GM12874 (cell line): ENCODE measurements around the gene ZNF41.
A peak's percentile ranks its signal among the peaks of the same experiment; 100 is the strongest.

Experiments used
- CTCF ChIP-seq: IDR thresholded peaks from 2 replicates; pipeline ENCODE4 v1.5.1; 2011; ENCODE audit warnings: low read depth, mild to moderate bottlenecking, control low read depth, low read length, moderate library complexity; ENCODE audit not compliant: insufficient read depth

The ZNF41 gene

GRCh38 chrX:47482512-47483305 lies at the start of gene ZNF41:
Gene ZNF41 (minus strand): TSS chrX:47483222. CDS start chrX:47467481, 15,741 bp downstream.
- no peak for TF ChIP-seq CTCF

GRCh38 chrX:47530049-47530448 lies 47.0 kb upstream of the ZNF41 start:
- TF ChIP-seq CTCF, result no peak

- no peak for TF ChIP-seq CTCF
Measured at GRCh38 chrX:47529548-47529947, 46.5 kb upstream of the ZNF41 start.

GRCh38 chrX:47523713-47524166 lies 40.7 kb upstream of the ZNF41 start:
- no peak for TF ChIP-seq CTCF

GRCh38 chrX:47523297-47523696 lies 40.3 kb upstream of the ZNF41 start:
- peak; percentile 86 for TF ChIP-seq CTCF

- no peak for TF ChIP-seq CTCF
Measured at GRCh38 chrX:47518144-47518543, 35.1 kb upstream of the ZNF41 start.

GRCh38 chrX:47515941-47516665 lies 33.1 kb upstream of the ZNF41 start:
- TF ChIP-seq CTCF, result no peak
